ENCODE measurements around the gene DHRS11.

GRCh38 chr17:36645422-36645821, 53.7 kb downstream of the DHRS11 start:
- TF ChIP-seq CTCF (IDR thresholded peaks at IDR 0.05) = no peak
- TF ChIP-seq POLR2A (IDR thresholded peaks at IDR 0.05) = no peak

Data from Peyer's patch (tissue), 4 donors.